LHCN-M2 (cell line): ENCODE data around the gene NKPD1. TPM values are rescaled to one million over a fixed set of nuclear protein-coding genes. Genes with fewer than 3 reads are reported as not detected.
A peak's percentile ranks its signal among the peaks of the same experiment; 100 is the strongest.

Experiments
- DNase-seq: peaks from one replicate; pipeline ENCODE4 v3.0.0-alpha.2; 2012; ENCODE audit warnings: low read depth
- total RNA-seq: library from RNA; depleted of rRNA; stranded (reverse); fragments of >200 nt; gene quantifications from 2 replicates; pipeline ENCODE4 v1.2.3, GENCODE V29; 2014

NKPD1 gene
- total RNA-seq, 1 experiment from 2014 or later, result 0.06 TPM

- DNase-seq, result no peak
Observed at GRCh38 chr19:45156011-45156630, 4.7 kb downstream of the NKPD1 start.

- peak; percentile 79 for DNase-seq
Observed at GRCh38 chr19:45154064-45154827, 6.5 kb downstream of the NKPD1 start.

GRCh38 chr19:45153339-45154063 is 7.3 kb downstream of the NKPD1 start:
- no peak for DNase-seq

GRCh38 chr19:45152504-45153338 is 8.1 kb downstream of the NKPD1 start:
- no peak for DNase-seq

GRCh38 chr19:45151821-45152503 is 8.8 kb downstream of the NKPD1 start:
- no peak for DNase-seq

GRCh38 chr19:45151320-45151719 is 9.5 kb downstream of the NKPD1 start:
- no peak for DNase-seq

GRCh38 chr19:45150751-45151281 is 10.0 kb downstream of the NKPD1 start:
- DNase-seq, result no peak

GRCh38 chr19:45150180-45150579 is 10.6 kb downstream of the NKPD1 start:
- DNase-seq, result no peak

GRCh38 chr19:45149129-45149528 is 11.7 kb downstream of the NKPD1 start:
- DNase-seq, result no peak

GRCh38 chr19:45147835-45148676 is 12.7 kb downstream of the NKPD1 start:
- DNase-seq, result no peak

- DNase-seq, result no peak
Observed at GRCh38 chr19:45146741-45147205, 14.0 kb downstream of the NKPD1 start.

- no peak for DNase-seq
Observed at GRCh38 chr19:45146251-45146650, 14.5 kb downstream of the NKPD1 start.

GRCh38 chr19:45145270-45146189 is 15.3 kb downstream of the NKPD1 start:
- no peak for DNase-seq

- DNase-seq, result no peak
Observed at GRCh38 chr19:45144431-45145269, 16.1 kb downstream of the NKPD1 start.

- DNase-seq, result no peak
Observed at GRCh38 chr19:45142726-45143110, 18.1 kb downstream of the NKPD1 start.

- DNase-seq, result no peak
Observed at GRCh38 chr19:45142016-45142725, 18.6 kb downstream of the NKPD1 start.
